WTC11 (cell line): ENCODE results near the gene RASIP1. TPM values are rescaled to one million over a fixed set of nuclear protein-coding genes. Genes with fewer than 3 reads are reported as not detected.
A peak's percentile ranks its signal among the peaks of the same experiment; 100 is the strongest.

ENCODE experiments used
- ATAC-seq: fragments of 200-7000 bp; cut with Tn5 transposase; 2 replicates; pipeline ENCODE4 v1.10.0; 2021; ENCODE audit warnings: mild to moderate bottlenecking, moderate library complexity
- CTCF ChIA-PET: fragments of 300-600 bp; sonication (Branson Sonifier 250); formaldehyde crosslinking; loops from one replicate; lab custom pipeline; 2021; ENCODE audit warnings: antibody characterized with exemption; lab: Charles Lee
- POLR2A ChIA-PET: fragments of 350-600 bp; sonication (Branson Sonifier 250); formaldehyde crosslinking; loops from one replicate; lab custom pipeline; 2021; ENCODE audit warnings: antibody characterized with exemption; lab: Charles Lee
- DNase-seq: peaks from one replicate; pipeline ENCODE4 v3.0.0; 2021; ENCODE audit warnings: low spot score
- H3K27ac Mint-ChIP-seq: 2 replicates; pipeline ENCODE4 v1.8.0; 2021; ENCODE audit warnings: mixed read lengths
- H3K27me3 Mint-ChIP-seq: 2 replicates; pipeline ENCODE4 v1.8.0; 2021; ENCODE audit warnings: low read depth, mild to moderate bottlenecking, moderate library complexity, mixed read lengths
- H3K36me3 Mint-ChIP-seq: 2 replicates; pipeline ENCODE4 v1.8.0; 2021; ENCODE audit warnings: mixed read lengths
- H3K4me1 Mint-ChIP-seq: 2 replicates; pipeline ENCODE4 v1.8.0; 2022; ENCODE audit warnings: mixed read lengths
- H3K4me3 Mint-ChIP-seq: 2 replicates; pipeline ENCODE4 v1.8.0; 2021; ENCODE audit warnings: mild to moderate bottlenecking, moderate library complexity, mixed read lengths
- H3K9me3 Mint-ChIP-seq: 2 replicates; pipeline ENCODE4 v1.8.0; 2021; ENCODE audit warnings: mixed read lengths
- E2F5 ChIP-seq: sonication (generic); formaldehyde crosslinking; IDR thresholded peaks from 2 replicates; pipeline ENCODE4 v1.8.1; 2022; ENCODE audit warnings: mild to moderate bottlenecking, moderate library complexity, missing genetic modification reagents
- ERG ChIP-seq: fragments of 250-450 bp; sonication (Bioruptor Pico); IDR thresholded peaks from 2 replicates; pipeline ENCODE4 v1.8.0; 2021; ENCODE audit warnings: mild to moderate bottlenecking
- FOXJ3 ChIP-seq: sonication (generic); formaldehyde crosslinking; IDR thresholded peaks from 2 replicates; pipeline ENCODE4 v1.9.0; 2021; ENCODE audit warnings: missing genetic modification reagents, mild to moderate bottlenecking, borderline replicate concordance
- FOXP1 ChIP-seq: sonication (generic); formaldehyde crosslinking; IDR thresholded peaks from 2 replicates; pipeline ENCODE4 v1.8.0; 2022; ENCODE audit warnings: missing genetic modification reagents, mild to moderate bottlenecking, moderate library complexity, borderline replicate concordance
- GABPB1 ChIP-seq: sonication (generic); formaldehyde crosslinking; IDR thresholded peaks from 2 replicates; pipeline ENCODE4 v1.8.1; 2023; ENCODE audit warnings: mild to moderate bottlenecking, missing genetic modification reagents
- GRHL2 ChIP-seq: fragments of 250-450 bp; sonication (Bioruptor Pico); IDR thresholded peaks from 2 replicates; pipeline ENCODE4 v1.8.0; 2022; ENCODE audit warnings: mild to moderate bottlenecking, moderate library complexity; ENCODE audit not compliant: insufficient replicate concordance, severe bottlenecking
- IRF1 ChIP-seq: sonication (generic); formaldehyde crosslinking; IDR thresholded peaks from 2 replicates; pipeline ENCODE4 v1.8.0; 2023; ENCODE audit warnings: missing genetic modification reagents
- KAT7 ChIP-seq: sonication (generic); formaldehyde crosslinking; IDR thresholded peaks from 2 replicates; pipeline ENCODE4 v1.8.1; 2023; ENCODE audit warnings: missing genetic modification reagents, mild to moderate bottlenecking, borderline replicate concordance
- MXD4 ChIP-seq: fragments of 250-450 bp; sonication (Bioruptor Pico); IDR thresholded peaks from 2 replicates; pipeline ENCODE4 v1.8.0; 2021; ENCODE audit warnings: mild to moderate bottlenecking, moderate library complexity, borderline replicate concordance
- NFYB ChIP-seq: sonication (generic); formaldehyde crosslinking; conservative IDR thresholded peaks from 2 replicates; pipeline ENCODE4 v1.8.0; 2022; ENCODE audit warnings: low read depth, missing genetic modification reagents
- NR1H2 ChIP-seq: sonication (generic); formaldehyde crosslinking; IDR thresholded peaks from 2 replicates; pipeline ENCODE4 v1.9.0; 2021; ENCODE audit warnings: mild to moderate bottlenecking, moderate library complexity, missing genetic modification reagents
- SMAD3 ChIP-seq: sonication (generic); formaldehyde crosslinking; IDR thresholded peaks from 2 replicates; pipeline ENCODE4 v1.8.0; 2022; ENCODE audit warnings: missing genetic modification reagents, mild to moderate bottlenecking, borderline replicate concordance
- SMAD4 ChIP-seq: sonication (generic); formaldehyde crosslinking; IDR thresholded peaks from 2 replicates; pipeline ENCODE4 v1.8.0; 2022; ENCODE audit warnings: mild to moderate bottlenecking, missing genetic modification reagents
- SP1 ChIP-seq: sonication (generic); formaldehyde crosslinking; conservative IDR thresholded peaks from 2 replicates; pipeline ENCODE4 v1.8.1; 2022; ENCODE audit warnings: missing genetic modification reagents
- TP53 ChIP-seq: sonication (generic); formaldehyde crosslinking; IDR thresholded peaks from 2 replicates; pipeline ENCODE4 v1.8.1; 2023; ENCODE audit warnings: mild to moderate bottlenecking, missing genetic modification reagents
- ZSCAN18 ChIP-seq: fragments of 250-450 bp; sonication (Bioruptor Pico); IDR thresholded peaks from 2 replicates; pipeline ENCODE4 v2.1.2; 2022; ENCODE audit warnings: mild to moderate bottlenecking, moderate library complexity
- total RNA-seq: library from RNA; stranded (reverse); gene quantifications from 3 replicates; pipeline ENCODE4 v1.2.3, GENCODE V29; 2021

RASIP1 gene
- total RNA-seq, 1 experiment from 2014 or later, result 4.4 TPM

GRCh38 chr19:48728911-48729664, 11.3 kb downstream of the RASIP1 start:
- no peak overlapping the region for H3K27ac Mint-ChIP-seq
- TF ChIP-seq IRF1 (CRISPR knock-in tag) (no peak), GRHL2 (no peak), ERG (CRISPR knock-in tag) (no peak), FOXP1 (no peak), MXD4 (CRISPR knock-in tag) (no peak), TP53 (CRISPR knock-in tag) (no peak), NFYB (no peak), NR1H2 (CRISPR knock-in tag) (no peak)
- TF ChIP-seq, all 79 proteins: peak for 0
- ATAC-seq (peak; percentile 70), DNase-seq (peak; percentile 58)
- Mint-ChIP-seq H3K4me1 (peaks cover 3% of the 10 kb centered on the region), H3K27me3 (peaks cover 46% of the 10 kb centered on the region), H3K36me3 (peaks cover 6% of the 10 kb centered on the region), H3K4me3 (peak overlapping the region; percentile 52; the same call in 1 of the 2 replicates), H3K9me3 (peaks cover 6% of the 10 kb centered on the region)
- ChIA-PET CTCF (interaction anchor here (0.7 to 2.2 kb wide), 7 partner anchors 8 to 83 kb away, joined by 3 to 10 read pairs (median 4); partner anchors contain the start of genes CA11 and RASIP1), POLR2A (interaction anchor here (0.7 kb wide), 1 partner anchor 10 kb away, joined by 3 read pairs; no protein-coding TSS in a partner anchor)

- no peak for DNase-seq
- POLR2A ChIA-PET, result no interaction called here
Observed at GRCh38 chr19:48726556-48726955, 13.9 kb downstream of the RASIP1 start.

More at GRCh38 chr19:48726556-48726955, 13.9 kb downstream of the RASIP1 start:
- TF ChIP-seq GRHL2, result no peak
- no peak for TF ChIP-seq SMAD3 (CRISPR knock-in tag)
- no peak for TF ChIP-seq FOXJ3 (CRISPR knock-in tag)
- TF ChIP-seq SMAD4 (CRISPR knock-in tag), result no peak
- no peak for TF ChIP-seq GABPB1 (CRISPR knock-in tag)
- TF ChIP-seq SP1 (CRISPR knock-in tag), result no peak
- TF ChIP-seq ZSCAN18 (CRISPR knock-in tag), result no peak
- no peak for TF ChIP-seq IRF1 (CRISPR knock-in tag)
- TF ChIP-seq KAT7 (CRISPR knock-in tag), result no peak
- TF ChIP-seq E2F5 (CRISPR knock-in tag), result no peak
- TF ChIP-seq ERG (CRISPR knock-in tag), result no peak
- CTCF ChIA-PET, result interaction anchor here (1.1 to 2.7 kb wide), 3 partner anchors 9 to 81 kb away, joined by 3 to 22 read pairs (median 8); partner anchors contain the start of gene CA11
- peaks cover 6% of the 10 kb centered on the region for H3K9me3 Mint-ChIP-seq
- H3K27me3 Mint-ChIP-seq, result peaks cover 31% of the 10 kb centered on the region
- H3K4me1 Mint-ChIP-seq, result peaks cover 3% of the 10 kb centered on the region
- no peak for ATAC-seq
- H3K36me3 Mint-ChIP-seq, result peaks cover 6% of the 10 kb centered on the region
- H3K27ac Mint-ChIP-seq, result no peak overlapping the region
- H3K4me3 Mint-ChIP-seq, result no peak overlapping the region
